T follicular helper cell (primary cell): ENCODE measurements around the gene CLHC1.
"Not testable (repeated sequence)": the region's sequence is repeated elsewhere in the genome, so short reads cannot be mapped to it uniquely, and the experiment has no call there.

Experiments
- DNase-seq: peaks from one replicate; pipeline ENCODE4 v3.0.0-alpha.2; 2020; ENCODE audit warnings: low read depth
- total RNA-seq, 2 experiments: gene quantifications; one replicate each; lab custom pipeline; 2026; lab: John Stamatoyannopoulos, UW

Gene CLHC1
- 1.3 to 4.4 reads per million in 2 experiments for total RNA-seq

- peak; percentile 93 for DNase-seq
These were observed at the start of gene CLHC1, which contains the start of gene RPS27A for GRCh38 chr2:55232084-55232862. Gene CLHC1 (minus strand): TSS chr2:55232293. CDS start chr2:55222411, 9,882 bp downstream. Gene RPS27A (plus strand): TSS chr2:55232688. CDS start chr2:55232825, 137 bp downstream.

- not testable (repeated sequence) for DNase-seq
These were observed 48.9 kb upstream of the CLHC1 start for GRCh38 chr2:55280851-55281546.

- DNase-seq = not testable (repeated sequence)
These were observed 47.8 kb upstream of the CLHC1 start for GRCh38 chr2:55279859-55280424.

GRCh38 chr2:55279214-55279835, 47.2 kb upstream of the CLHC1 start:
- DNase-seq = not testable (repeated sequence)

- DNase-seq = no peak
These were observed 45.2 kb upstream of the CLHC1 start for GRCh38 chr2:55277310-55277709.

GRCh38 chr2:55274346-55274745, 42.3 kb upstream of the CLHC1 start:
- DNase-seq = not testable (repeated sequence)

GRCh38 chr2:55269645-55269990, 37.5 kb upstream of the CLHC1 start:
- DNase-seq = no peak

GRCh38 chr2:55268907-55269644, 37.0 kb upstream of the CLHC1 start, which contains the start of gene MTIF2:
Gene MTIF2 (minus strand): TSS chr2:55269231. CDS start chr2:55263858, 5,373 bp downstream.
- peak; percentile 70 for DNase-seq

- DNase-seq = no peak
These were observed 36.3 kb upstream of the CLHC1 start for GRCh38 chr2:55268288-55268906.

- DNase-seq = not testable (repeated sequence)
These were observed 27.5 kb upstream of the CLHC1 start for GRCh38 chr2:55259586-55259985.

- no peak for DNase-seq
These were observed 20.7 kb upstream of the CLHC1 start for GRCh38 chr2:55252832-55253231.

- DNase-seq = no peak
These were observed 14.9 kb upstream of the CLHC1 start for GRCh38 chr2:55247025-55247424.

GRCh38 chr2:55245411-55245810, 13.3 kb upstream of the CLHC1 start:
- no peak for DNase-seq

GRCh38 chr2:55242617-55243016, 10.5 kb upstream of the CLHC1 start:
- DNase-seq = no peak

- DNase-seq = not testable (repeated sequence)
These were observed 9.5 kb upstream of the CLHC1 start for GRCh38 chr2:55241582-55241981.

- no peak for DNase-seq
These were observed 7.6 kb upstream of the CLHC1 start for GRCh38 chr2:55239656-55240222.

GRCh38 chr2:55236992-55237543, 5.0 kb upstream of the CLHC1 start:
- no peak for DNase-seq

GRCh38 chr2:55235724-55236538, 3.8 kb upstream of the CLHC1 start:
- DNase-seq = no peak

GRCh38 chr2:55233658-55233940, 1.5 kb upstream of the CLHC1 start:
- DNase-seq = no peak
